Amniotic epithelial cell (primary cell): ENCODE data around the gene KCNN3.

ENCODE experiments used
- DNase-seq: peaks from one replicate; pipeline ENCODE4 v3.0.0-alpha.2; 2010; ENCODE audit warnings: low read depth

KCNN3 gene

GRCh38 chr1:154879038-154879421 is 8.9 kb upstream of the KCNN3 start:
- no peak for DNase-seq

GRCh38 chr1:154878371-154879037 is 8.4 kb upstream of the KCNN3 start:
- peak; percentile 49 for DNase-seq

- DNase-seq, result peak; percentile 56
These were observed 7.4 kb upstream of the KCNN3 start for GRCh38 chr1:154877370-154877974.

GRCh38 chr1:154876842-154877369 is 6.8 kb upstream of the KCNN3 start:
- DNase-seq, result no peak

GRCh38 chr1:154874465-154874864 is 4.4 kb upstream of the KCNN3 start:
- no peak for DNase-seq

GRCh38 chr1:154873321-154873950 is 3.4 kb upstream of the KCNN3 start:
- DNase-seq, result no peak

- no peak for DNase-seq
These were observed 1.3 kb upstream of the KCNN3 start for GRCh38 chr1:154871374-154871773.

- DNase-seq, result no peak
These were observed 653 bp upstream of the KCNN3 start for GRCh38 chr1:154870734-154871133.

GRCh38 chr1:154869351-154870114 is 548 bp downstream of the KCNN3 start:
- DNase-seq, result no peak

GRCh38 chr1:154867841-154868605 is 2.1 kb downstream of the KCNN3 start:
- no peak for DNase-seq

GRCh38 chr1:154867064-154867825 is 2.8 kb downstream of the KCNN3 start:
- peak; percentile 65 for DNase-seq

GRCh38 chr1:154866257-154867063 is 3.6 kb downstream of the KCNN3 start:
- DNase-seq, result peak; percentile 34

GRCh38 chr1:154865442-154866256 is 4.4 kb downstream of the KCNN3 start:
- DNase-seq, result no peak

GRCh38 chr1:154864189-154864975 is 5.7 kb downstream of the KCNN3 start:
- DNase-seq, result no peak

- DNase-seq, result peak; percentile 42
These were observed 6.5 kb downstream of the KCNN3 start for GRCh38 chr1:154863315-154864174.

- DNase-seq, result no peak
These were observed 7.2 kb downstream of the KCNN3 start for GRCh38 chr1:154862907-154863306.

- DNase-seq, result peak; percentile 51
These were observed 8.4 kb downstream of the KCNN3 start for GRCh38 chr1:154861607-154862094.
